Keratinocyte (primary cell): Measurements from ENCODE around the gene ADGRL3.

Source experiments
- EZH2 ChIP-seq: IDR thresholded peaks from one replicate; pipeline ENCODE4 v1.6.1; 2012; ENCODE audit warnings: inconsistent platforms, mild to moderate bottlenecking, low read length, moderate library complexity
- TF ChIP-seq, protein P1 (sequence below), 3 experiments: IDR thresholded peaks in 1 of 3; conservative IDR thresholded peaks in 1 of 3; optimal IDR thresholded peaks in 1 of 3; 2 replicates in 2 of 3; 3 replicates in 1 of 3; pipeline versions ENCODE3 to v1.5.1; 2011; ENCODE audit warnings: low read length in 3 of 3, mild to moderate bottlenecking in 3 of 3, moderate library complexity in 2 of 3, control low read depth in 1 of 3, inconsistent platforms in 1 of 3; ENCODE audit not compliant: insufficient read depth in 2 of 3; ENCODE audit errors: extremely low read depth in 1 of 3

DNA sequence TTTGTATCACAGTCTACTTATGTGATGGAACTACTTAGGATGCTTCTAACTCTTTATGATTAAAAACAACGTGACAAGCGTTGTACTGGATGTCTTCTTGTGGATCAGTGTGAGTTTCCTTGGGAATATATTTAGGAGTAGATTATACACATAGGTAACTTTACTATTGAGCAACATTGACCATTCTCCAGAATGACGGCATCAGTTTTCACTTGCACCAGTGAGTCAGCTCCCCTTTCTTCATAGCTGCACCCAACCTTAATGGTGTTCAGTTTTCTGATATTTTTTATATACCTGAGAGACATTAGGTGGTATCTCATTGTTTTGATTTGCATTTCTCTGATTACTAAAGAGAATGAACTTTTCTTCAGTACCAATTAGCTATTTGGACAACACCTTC, 343.9 kb downstream of the ADGRL3 start:
- TF ChIP-seq, protein P1, sequence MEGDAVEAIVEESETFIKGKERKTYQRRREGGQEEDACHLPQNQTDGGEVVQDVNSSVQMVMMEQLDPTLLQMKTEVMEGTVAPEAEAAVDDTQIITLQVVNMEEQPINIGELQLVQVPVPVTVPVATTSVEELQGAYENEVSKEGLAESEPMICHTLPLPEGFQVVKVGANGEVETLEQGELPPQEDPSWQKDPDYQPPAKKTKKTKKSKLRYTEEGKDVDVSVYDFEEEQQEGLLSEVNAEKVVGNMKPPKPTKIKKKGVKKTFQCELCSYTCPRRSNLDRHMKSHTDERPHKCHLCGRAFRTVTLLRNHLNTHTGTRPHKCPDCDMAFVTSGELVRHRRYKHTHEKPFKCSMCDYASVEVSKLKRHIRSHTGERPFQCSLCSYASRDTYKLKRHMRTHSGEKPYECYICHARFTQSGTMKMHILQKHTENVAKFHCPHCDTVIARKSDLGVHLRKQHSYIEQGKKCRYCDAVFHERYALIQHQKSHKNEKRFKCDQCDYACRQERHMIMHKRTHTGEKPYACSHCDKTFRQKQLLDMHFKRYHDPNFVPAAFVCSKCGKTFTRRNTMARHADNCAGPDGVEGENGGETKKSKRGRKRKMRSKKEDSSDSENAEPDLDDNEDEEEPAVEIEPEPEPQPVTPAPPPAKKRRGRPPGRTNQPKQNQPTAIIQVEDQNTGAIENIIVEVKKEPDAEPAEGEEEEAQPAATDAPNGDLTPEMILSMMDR (optimal IDR thresholded peaks at IDR 0.05 in 1 of 3, IDR thresholded peaks at IDR 0.05 in 1 of 3, conservative IDR thresholded peaks at IDR 0.05 in 1 of 3; ENCODE audit: extremely low read depth in 1 of 3, insufficient read depth in 2 of 3, low read length in 3 of 3), result no peak
- no peak for TF ChIP-seq EZH2
